NCI-H446 (cell line): ENCODE data around the gene SPATA9.

ENCODE experiments used
- DNase-seq, 2 experiments: peaks; one replicate each; lab custom pipeline; 2025; lab: John Stamatoyannopoulos, UW

SPATA9 gene

GRCh38 chr5:95684361-95684760, 1.6 kb upstream of the SPATA9 start:
- no peak for DNase-seq

- no peak for DNase-seq
Observed at GRCh38 chr5:95673081-95673480, 9.7 kb downstream of the SPATA9 start.

GRCh38 chr5:95672641-95673040, 10.2 kb downstream of the SPATA9 start:
- no peak for DNase-seq

GRCh38 chr5:95671826-95672225, 11.0 kb downstream of the SPATA9 start:
- no peak for DNase-seq

- no peak for DNase-seq
Observed at GRCh38 chr5:95670568-95670967, 12.2 kb downstream of the SPATA9 start.

GRCh38 chr5:95669985-95670384, 12.8 kb downstream of the SPATA9 start:
- no peak for DNase-seq

GRCh38 chr5:95669540-95669939, 13.3 kb downstream of the SPATA9 start:
- DNase-seq: peak in 1 of 2 experiments; percentile 69

GRCh38 chr5:95668728-95669127, 14.1 kb downstream of the SPATA9 start:
- DNase-seq: no peak

- no peak for DNase-seq
Observed at GRCh38 chr5:95668216-95668615, 14.6 kb downstream of the SPATA9 start.

GRCh38 chr5:95667678-95668077, 15.1 kb downstream of the SPATA9 start:
- no peak for DNase-seq

- no peak for DNase-seq
Observed at GRCh38 chr5:95667061-95667618, 15.7 kb downstream of the SPATA9 start.

GRCh38 chr5:95664204-95664786, 18.5 kb downstream of the SPATA9 start:
- DNase-seq: peak in 1 of 2 experiments; percentile 38

- DNase-seq: no peak
Observed at GRCh38 chr5:95662946-95663345, 19.8 kb downstream of the SPATA9 start.

- DNase-seq: no peak
Observed at GRCh38 chr5:95660060-95660459, 22.7 kb downstream of the SPATA9 start.

- DNase-seq: no peak
Observed at GRCh38 chr5:95655575-95655974, 27.2 kb downstream of the SPATA9 start.

GRCh38 chr5:95654196-95654595, 28.6 kb downstream of the SPATA9 start:
- no peak for DNase-seq

- DNase-seq: no peak
Observed at GRCh38 chr5:95652849-95653248, 29.9 kb downstream of the SPATA9 start.

- DNase-seq: no peak
Observed at GRCh38 chr5:95649842-95650620, 32.8 kb downstream of the SPATA9 start.

GRCh38 chr5:95649274-95649673, 33.5 kb downstream of the SPATA9 start:
- no peak for DNase-seq

- no peak for DNase-seq
Observed at GRCh38 chr5:95647886-95648860, 34.6 kb downstream of the SPATA9 start.

GRCh38 chr5:95646569-95647431, 36.0 kb downstream of the SPATA9 start, which contains the start of gene RFESD:
TSS of gene RFESD (plus strand) at chr5:95646777. CDS start at chr5:95652272, 5,495 bp downstream.
- DNase-seq: peak; percentile 89 to 98
